CD4-positive, alpha-beta T cell (primary cell): ENCODE data around the gene ALG9. TPM values are rescaled to one million over a fixed set of nuclear protein-coding genes. Genes with fewer than 3 reads are reported as not detected.

Source experiments
- ATAC-seq: fragments of 200-7000 bp; cut with Tn5 transposase; one replicate; pipeline ENCODE4 v1.10.0; 2022; ENCODE audit warnings: mild to moderate bottlenecking; ENCODE audit not compliant: poor library complexity
- CTCF ChIA-PET: fragments of 350-600 bp; sonication (Branson Sonifier 250); formaldehyde crosslinking; loops from one replicate; lab custom pipeline; 2021; ENCODE audit warnings: antibody characterized with exemption, inconsistent platforms; lab: Charles Lee
- POLR2A ChIA-PET: fragments of 350-600 bp; sonication (Branson Sonifier 250); formaldehyde crosslinking; loops from one replicate; lab custom pipeline; 2021; ENCODE audit warnings: antibody characterized with exemption, inconsistent platforms; lab: Charles Lee
- DNase-seq, 14 experiments: peaks; one replicate each; pipeline ENCODE4 v3.0.0-alpha.2; 2013 to 2020; ENCODE audit warnings: mixed read lengths in 2 of 14
- H3K27ac ChIP-seq, 2 donors: one replicate each; pipeline versions ENCODE4 v1.5.1 to v1.7.0; 2013; ENCODE audit warnings: low read length in 2 of 2, low read depth in 1 of 2, mild to moderate bottlenecking in 1 of 2
- H3K27me3 ChIP-seq, 2 experiments: 1 replicate in 1 of 2; 2 replicates in 1 of 2; pipeline versions ENCODE4 v1.6.1 to v1.7.0; 2013; ENCODE audit warnings: low read length in 2 of 2, control low read depth in 1 of 2, mild to moderate bottlenecking in 1 of 2, moderate library complexity in 1 of 2; ENCODE audit not compliant: insufficient read depth in 2 of 2, control insufficient read depth in 1 of 2
- H3K36me3 ChIP-seq: one replicate; pipeline ENCODE4 v1.6.1; 2013; ENCODE audit warnings: low read length, control low read depth; ENCODE audit not compliant: insufficient read depth
- H3K4me1 ChIP-seq: one replicate; pipeline ENCODE4 v1.6.1; 2013; ENCODE audit warnings: low read length, control low read depth; ENCODE audit not compliant: insufficient read depth
- H3K4me3 ChIP-seq: one replicate; pipeline ENCODE4 v1.5.1; 2013; ENCODE audit warnings: mild to moderate bottlenecking, low read length, moderate library complexity
- H3K9me3 ChIP-seq, 2 experiments: 1 replicate in 1 of 2; 2 replicates in 1 of 2; pipeline versions ENCODE4 v1.6.1 to v1.7.0; 2013; ENCODE audit warnings: low read length in 2 of 2, mild to moderate bottlenecking in 2 of 2, control low read depth in 1 of 2, moderate library complexity in 1 of 2; ENCODE audit not compliant: control insufficient read depth in 1 of 2, insufficient read depth in 1 of 2
- H3K27ac Mint-ChIP-seq: one replicate; pipeline ENCODE4 v1.8.0; 2020; ENCODE audit warnings: mixed read lengths
- H3K27me3 Mint-ChIP-seq: one replicate; pipeline ENCODE4 v1.8.0; 2021; ENCODE audit warnings: mixed read lengths
- H3K36me3 Mint-ChIP-seq: one replicate; pipeline ENCODE4 v1.8.0; 2021; ENCODE audit warnings: low read depth, mixed read lengths
- H3K4me1 Mint-ChIP-seq: one replicate; pipeline ENCODE4 v1.8.0; 2021; ENCODE audit warnings: low read depth, mixed read lengths
- H3K4me3 Mint-ChIP-seq: one replicate; pipeline ENCODE4 v1.8.0; 2020; ENCODE audit warnings: mild to moderate bottlenecking, mixed read lengths
- H3K9me3 Mint-ChIP-seq: one replicate; pipeline ENCODE4 v1.8.0; 2020; ENCODE audit warnings: mixed read lengths
- intact Hi-C, 2 experiments: fragments of 100-400 bp; cut with DNase I in 1 of 2; cut with micrococcal nuclease in 1 of 2; formaldehyde crosslinking; loops; one replicate each; pipeline versions ENCODE4 v1.15.1 to v1.9.0; 2023 to 2025; cut with DNase I, micrococcal nuclease
- polyA plus RNA-seq, 2 donors: library from polyadenylated mRNA; unstranded; fragments of 120-200 nt; gene quantifications; one replicate each; pipeline ENCODE4 v1.2.1, GENCODE V29; 2013
- total RNA-seq, 174 experiments: library from RNA in 2 of 174; stranded (reverse) in 2 of 174; gene quantifications; one replicate each; pipeline ENCODE4 v1.2.3 and lab custom pipeline; 2021 to 2026
- TF ChIP-seq, protein P1 (sequence below): fragments of 200-600 bp; IDR thresholded peaks from one replicate; pipeline ENCODE4 v1.8.0; 2022; ENCODE audit warnings: antibody characterized with exemption, mild to moderate bottlenecking

Gene ALG9, protein sequence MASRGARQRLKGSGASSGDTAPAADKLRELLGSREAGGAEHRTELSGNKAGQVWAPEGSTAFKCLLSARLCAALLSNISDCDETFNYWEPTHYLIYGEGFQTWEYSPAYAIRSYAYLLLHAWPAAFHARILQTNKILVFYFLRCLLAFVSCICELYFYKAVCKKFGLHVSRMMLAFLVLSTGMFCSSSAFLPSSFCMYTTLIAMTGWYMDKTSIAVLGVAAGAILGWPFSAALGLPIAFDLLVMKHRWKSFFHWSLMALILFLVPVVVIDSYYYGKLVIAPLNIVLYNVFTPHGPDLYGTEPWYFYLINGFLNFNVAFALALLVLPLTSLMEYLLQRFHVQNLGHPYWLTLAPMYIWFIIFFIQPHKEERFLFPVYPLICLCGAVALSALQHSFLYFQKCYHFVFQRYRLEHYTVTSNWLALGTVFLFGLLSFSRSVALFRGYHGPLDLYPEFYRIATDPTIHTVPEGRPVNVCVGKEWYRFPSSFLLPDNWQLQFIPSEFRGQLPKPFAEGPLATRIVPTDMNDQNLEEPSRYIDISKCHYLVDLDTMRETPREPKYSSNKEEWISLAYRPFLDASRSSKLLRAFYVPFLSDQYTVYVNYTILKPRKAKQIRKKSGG
- 10 to 100 TPM; 31.1 to 33.4 TPM for total RNA-seq
- polyA plus RNA-seq (2013, experiment 1 of 2) = 15.5 TPM
- polyA plus RNA-seq (2013, experiment 2 of 2) = 20.2 TPM
- total RNA-seq (lab: John Stamatoyannopoulos, UW) = 5.3 to 19.4 (median 10.0) reads per million in 172 experiments

DNA sequence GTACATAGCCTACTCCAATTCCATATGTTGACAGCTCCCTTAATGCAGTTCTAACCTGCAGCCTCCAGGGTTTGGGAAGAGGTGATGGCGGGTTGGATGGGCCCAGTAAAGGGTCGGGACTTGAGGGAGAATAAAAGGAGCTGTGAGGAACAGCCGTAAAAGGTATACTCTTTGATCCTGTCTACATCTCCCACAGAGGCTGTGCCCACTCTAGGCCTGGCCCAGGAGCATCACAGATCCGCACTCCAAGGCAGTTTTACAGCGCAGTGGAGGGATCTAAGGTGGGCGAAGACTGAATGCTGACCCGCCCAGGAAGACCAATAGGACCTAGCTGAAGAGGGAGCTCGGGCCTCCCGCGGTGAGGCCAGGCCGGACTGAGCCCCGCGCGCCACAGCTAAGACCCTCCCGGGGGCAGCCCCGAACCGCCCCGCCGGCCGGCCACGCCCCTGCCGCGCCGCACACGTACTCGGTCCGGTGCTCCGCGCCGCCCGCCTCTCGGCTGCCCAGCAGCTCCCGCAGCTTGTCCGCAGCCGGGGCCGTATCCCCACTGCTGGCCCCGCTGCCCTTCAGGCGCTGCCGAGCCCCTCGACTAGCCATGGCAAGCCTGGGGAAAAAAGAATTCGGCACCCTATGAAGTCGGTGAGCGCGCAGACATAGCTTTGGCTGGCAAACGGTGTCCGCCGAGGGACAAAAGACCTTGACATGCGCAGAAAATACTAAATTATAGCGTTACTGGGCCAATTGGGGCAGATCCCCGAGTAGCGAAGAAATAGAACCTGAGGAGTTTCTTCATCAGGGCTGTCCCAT lies at the start of gene ALG9:
Gene ALG9, minus strand, starts transcription at position 696 of the 807 bp plus-strand sequence. Its CDS starts 99 bp downstream, at position 597.
- Mint-ChIP-seq H3K4me1 (peaks cover 35% of the 10 kb centered on the region), H3K9me3 (no peaks in the 10 kb centered on the region), H3K27me3 (no peaks in the 10 kb centered on the region), H3K27ac (peak within 1 kb of the TSS; percentile 93), H3K4me3 (peak within 1 kb of the TSS; percentile 90), H3K36me3 (peaks cover 47% of the 10 kb centered on the region)
- ChIA-PET POLR2A (interaction anchor here (0.5 to 2.9 kb wide), 11 partner anchors 9 to 1442 kb away, joined by 3 to 26 read pairs (median 5); partner anchors contain the start of genes PPP2R1B, SDHD and TIMM8B), CTCF (interaction anchor here (1.0 to 1.6 kb wide), 7 partner anchors 9 to 284 kb away, joined by 3 to 6 read pairs (median 4); no protein-coding TSS in a partner anchor)
- H3K9me3 ChIP-seq = no peaks in the 10 kb centered on the region
- peak within 1 kb of the TSS; percentile 82 for H3K4me3 ChIP-seq
- no peaks in the 10 kb centered on the region for H3K27me3 ChIP-seq
- DNase-seq = peak; percentile 82 to 92 (median 90)
- H3K27ac ChIP-seq = peak within 1 kb of the TSS; percentile 83 to 84
- peaks cover 19% of the 10 kb centered on the region for H3K4me1 ChIP-seq
- peaks cover 36% of the 10 kb centered on the region for H3K36me3 ChIP-seq
- intact Hi-C loops = loop anchor here (1.0 to 5.0 kb wide), 4 partner anchors 8 to 1441 kb away; partner anchors contain the start of genes CFAP68 (in 1 of the 2), FDXACB1 (in 1 of the 2), PPP2R1B (in 1 of the 2) and TTC12 (in 1 of the 2)
- peak; percentile 83 for ATAC-seq
- TF ChIP-seq, protein P1, sequence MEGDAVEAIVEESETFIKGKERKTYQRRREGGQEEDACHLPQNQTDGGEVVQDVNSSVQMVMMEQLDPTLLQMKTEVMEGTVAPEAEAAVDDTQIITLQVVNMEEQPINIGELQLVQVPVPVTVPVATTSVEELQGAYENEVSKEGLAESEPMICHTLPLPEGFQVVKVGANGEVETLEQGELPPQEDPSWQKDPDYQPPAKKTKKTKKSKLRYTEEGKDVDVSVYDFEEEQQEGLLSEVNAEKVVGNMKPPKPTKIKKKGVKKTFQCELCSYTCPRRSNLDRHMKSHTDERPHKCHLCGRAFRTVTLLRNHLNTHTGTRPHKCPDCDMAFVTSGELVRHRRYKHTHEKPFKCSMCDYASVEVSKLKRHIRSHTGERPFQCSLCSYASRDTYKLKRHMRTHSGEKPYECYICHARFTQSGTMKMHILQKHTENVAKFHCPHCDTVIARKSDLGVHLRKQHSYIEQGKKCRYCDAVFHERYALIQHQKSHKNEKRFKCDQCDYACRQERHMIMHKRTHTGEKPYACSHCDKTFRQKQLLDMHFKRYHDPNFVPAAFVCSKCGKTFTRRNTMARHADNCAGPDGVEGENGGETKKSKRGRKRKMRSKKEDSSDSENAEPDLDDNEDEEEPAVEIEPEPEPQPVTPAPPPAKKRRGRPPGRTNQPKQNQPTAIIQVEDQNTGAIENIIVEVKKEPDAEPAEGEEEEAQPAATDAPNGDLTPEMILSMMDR = peak; percentile 26

DNA sequence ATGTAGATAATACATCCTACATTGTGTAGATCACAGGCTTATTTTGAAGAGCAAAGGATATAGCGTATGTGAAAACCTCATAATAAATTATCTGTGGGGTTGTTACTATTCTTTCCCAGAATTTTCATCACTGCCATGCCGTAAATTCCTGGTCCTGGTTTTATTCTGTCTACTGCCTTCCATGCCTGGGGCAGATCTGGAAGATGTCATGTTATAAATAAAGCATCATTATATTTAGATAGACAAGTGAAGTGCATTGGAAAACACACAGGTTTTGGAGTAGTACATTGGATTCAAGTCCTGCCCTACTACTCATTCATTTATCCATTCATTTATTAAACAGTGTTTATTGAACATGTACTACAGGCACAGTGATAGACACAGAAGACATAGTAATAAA lies 49.5 kb upstream of the ALG9 start:
- ATAC-seq (no peak), DNase-seq (no peak)
- no peak overlapping the region for H3K4me3 ChIP-seq
- Mint-ChIP-seq H3K9me3 (no peaks in the 10 kb centered on the region), H3K27ac (no peak overlapping the region), H3K4me1 (peaks cover 3% of the 10 kb centered on the region), H3K4me3 (no peak overlapping the region), H3K36me3 (no peaks in the 10 kb centered on the region), H3K27me3 (peaks cover 23% of the 10 kb centered on the region)
- ChIA-PET CTCF (interaction anchor here (1.2 kb wide), 1 partner anchor 15 kb away, joined by 3 read pairs; no protein-coding TSS in a partner anchor), POLR2A (no interaction called here)
- intact Hi-C loops = no loop called here
- H3K27me3 ChIP-seq = peaks cover 3 to 5% of the 10 kb centered on the region in 2 experiments
- TF ChIP-seq, protein P1 = no peak
- H3K27ac ChIP-seq = no peak overlapping the region
- H3K9me3 ChIP-seq = no peaks in the 10 kb centered on the region
- no peaks in the 10 kb centered on the region for H3K36me3 ChIP-seq
- no peaks in the 10 kb centered on the region for H3K4me1 ChIP-seq
